ENCODE data around the gene PRRG4.

PRRG4 gene

GRCh38 chr11:32833921-32834320 lies 4.2 kb downstream of the PRRG4 start:
- Histone ChIP-seq H3K36me3 (ENCODE audit: control insufficient read depth in 1 of 2, insufficient read depth in 2 of 2, low read depth in 1 of 2, low read length in 2 of 2) (no peaks in the 10 kb centered on the region), H3K9ac (ENCODE audit: low read length) (no peak overlapping the region), H2BK12ac (ENCODE audit: low read length in 2 of 2) (no peak overlapping the region), H2BK120ac (ENCODE audit: low read depth, low read length) (no peak overlapping the region), H3K14ac (ENCODE audit: low read length in 2 of 2) (no peak overlapping the region), H4K91ac (ENCODE audit: low read length) (no peak overlapping the region), H2AK5ac (ENCODE audit: low read length, severe bottlenecking) (no peak overlapping the region), H4K8ac (ENCODE audit: low read length) (no peak overlapping the region), H3K4me1 (ENCODE audit: control insufficient read depth, insufficient read depth, low read depth, low read length) (peaks cover 9% of the 10 kb centered on the region), H3K4ac (ENCODE audit: low read depth in 1 of 2, low read length in 2 of 2) (no peak overlapping the region), H3K4me2 (ENCODE audit: low read length, poor library complexity, severe bottlenecking) (no peak overlapping the region), H2BK15ac (ENCODE audit: low read depth, poor library complexity, severe bottlenecking) (no peak overlapping the region), H3K4me3 (ENCODE audit: insufficient read depth in 1 of 2, low read depth in 1 of 2, low read length in 2 of 2) (no peak overlapping the region), H3K79me1 (replicated peaks; ENCODE audit: low read length, poor library complexity, severe bottlenecking) (no peaks in the 10 kb centered on the region), H2AFZ (ENCODE audit: low read depth, low read length) (no peak overlapping the region), H3K23ac (ENCODE audit: low read length in 2 of 2) (no peak overlapping the region), H3K9me3 (ENCODE audit: control insufficient read depth, low read length) (no peaks in the 10 kb centered on the region), H3K27me3 (ENCODE audit: control insufficient read depth in 1 of 2, insufficient read depth in 1 of 2, low read length in 2 of 2) (peaks cover 0 to 6% of the 10 kb centered on the region in 2 experiments), H2BK5ac (ENCODE audit: low read depth, low read length, poor library complexity, severe bottlenecking) (no peak overlapping the region), H3K18ac (ENCODE audit: low read depth in 1 of 2, low read length in 2 of 2) (no peak overlapping the region), H3K27ac (ENCODE audit: low read length, poor library complexity, severe bottlenecking) (no peak overlapping the region)
- 82% methylated on average over 1 of the region's 1 CpG for WGBS
- no peak for DNase-seq

GRCh38 chr11:32836946-32837345 lies 7.2 kb downstream of the PRRG4 start:
- H3K4me3 ChIP-seq (ENCODE audit: insufficient read depth in 1 of 2, low read depth in 1 of 2, low read length in 2 of 2) = no peak overlapping the region
- H3K79me1 ChIP-seq (replicated peaks; ENCODE audit: low read length, poor library complexity, severe bottlenecking) = no peaks in the 10 kb centered on the region
- DNase-seq = no peak
- WGBS = 100% methylated on average over 1 of the region's 2 CpGs
- H3K4me1 ChIP-seq (ENCODE audit: control insufficient read depth, insufficient read depth, low read depth, low read length) = no peaks in the 10 kb centered on the region
- no peak overlapping the region for H3K4ac ChIP-seq (ENCODE audit: low read depth in 1 of 2, low read length in 2 of 2)
- no peaks in the 10 kb centered on the region for H3K36me3 ChIP-seq (ENCODE audit: control insufficient read depth in 1 of 2, insufficient read depth in 2 of 2, low read depth in 1 of 2, low read length in 2 of 2)
- no peak overlapping the region for H3K18ac ChIP-seq (ENCODE audit: low read depth in 1 of 2, low read length in 2 of 2)
- no peak overlapping the region for H2AFZ ChIP-seq (ENCODE audit: low read depth, low read length)
- H3K4me2 ChIP-seq (ENCODE audit: low read length, poor library complexity, severe bottlenecking) = no peak overlapping the region
- no peak overlapping the region for H3K14ac ChIP-seq (ENCODE audit: low read length in 2 of 2)
- H3K27me3 ChIP-seq (ENCODE audit: control insufficient read depth in 1 of 2, insufficient read depth in 1 of 2, low read length in 2 of 2) = no peaks in the 10 kb centered on the region
- H2BK120ac ChIP-seq (ENCODE audit: low read depth, low read length) = no peak overlapping the region
- H2AK5ac ChIP-seq (ENCODE audit: low read length, severe bottlenecking) = no peak overlapping the region
- no peaks in the 10 kb centered on the region for H3K9me3 ChIP-seq (ENCODE audit: control insufficient read depth, low read length)
- no peak overlapping the region for H2BK5ac ChIP-seq (ENCODE audit: low read depth, low read length, poor library complexity, severe bottlenecking)
- no peak overlapping the region for H4K8ac ChIP-seq (ENCODE audit: low read length)
- no peak overlapping the region for H2BK12ac ChIP-seq (ENCODE audit: low read length in 2 of 2)
- no peak overlapping the region for H4K91ac ChIP-seq (ENCODE audit: low read length)
- no peak overlapping the region for H2BK15ac ChIP-seq (ENCODE audit: low read depth, poor library complexity, severe bottlenecking)
- H3K23ac ChIP-seq (ENCODE audit: low read length in 2 of 2) = no peak overlapping the region
- no peak overlapping the region for H3K27ac ChIP-seq (ENCODE audit: low read length, poor library complexity, severe bottlenecking)
- H3K9ac ChIP-seq (ENCODE audit: low read length) = no peak overlapping the region

DNA sequence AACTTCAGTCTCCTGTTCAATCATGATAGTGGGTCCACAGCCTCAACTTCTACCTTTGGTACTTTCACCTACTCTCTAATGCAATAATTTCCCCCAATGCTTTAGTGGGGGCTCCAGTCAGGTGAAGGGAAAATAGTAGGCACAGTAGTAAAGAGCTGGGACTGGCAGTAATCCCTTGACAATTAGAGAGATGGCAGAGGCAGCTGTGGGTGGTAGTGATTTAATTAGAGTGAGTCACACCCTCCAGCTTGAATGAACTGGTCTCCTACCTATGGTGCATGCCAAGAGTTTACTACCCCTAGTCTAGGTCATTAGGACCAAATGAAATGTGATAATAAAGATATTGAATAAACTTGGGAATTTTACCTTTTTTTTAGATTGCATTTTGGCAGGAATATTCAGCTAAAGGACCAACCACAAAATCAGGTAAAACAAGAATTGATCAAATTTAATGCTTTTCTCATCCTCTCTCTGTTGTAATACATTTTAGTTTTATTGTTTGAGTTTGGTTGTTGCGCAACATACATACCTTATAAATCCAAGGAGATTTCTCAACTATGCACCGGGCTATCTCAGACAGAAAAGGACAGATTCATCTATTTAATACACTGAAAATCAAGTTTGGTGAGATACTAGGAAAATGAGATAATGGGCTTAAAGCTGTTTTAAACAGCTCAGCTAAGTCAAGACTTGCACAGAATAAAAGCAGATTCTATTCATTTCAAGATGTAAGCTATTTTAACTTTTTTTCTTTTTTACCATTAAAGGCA lies 9.0 kb downstream of the PRRG4 start:
- Histone ChIP-seq H3K4ac (ENCODE audit: low read depth in 1 of 2, low read length in 2 of 2) (no peak overlapping the region), H2BK15ac (ENCODE audit: low read depth, poor library complexity, severe bottlenecking) (no peak overlapping the region), H2BK120ac (ENCODE audit: low read depth, low read length) (no peak overlapping the region), H3K14ac (ENCODE audit: low read length in 2 of 2) (no peak overlapping the region), H3K9ac (ENCODE audit: low read length) (no peak overlapping the region), H2BK12ac (ENCODE audit: low read length in 2 of 2) (no peak overlapping the region), H4K91ac (ENCODE audit: low read length) (no peak overlapping the region), H3K18ac (ENCODE audit: low read depth in 1 of 2, low read length in 2 of 2) (no peak overlapping the region), H3K4me1 (ENCODE audit: control insufficient read depth, insufficient read depth, low read depth, low read length) (no peaks in the 10 kb centered on the region), H3K4me2 (ENCODE audit: low read length, poor library complexity, severe bottlenecking) (no peak overlapping the region), H2BK5ac (ENCODE audit: low read depth, low read length, poor library complexity, severe bottlenecking) (no peak overlapping the region), H3K4me3 (ENCODE audit: insufficient read depth in 1 of 2, low read depth in 1 of 2, low read length in 2 of 2) (no peak overlapping the region), H3K9me3 (ENCODE audit: control insufficient read depth, low read length) (no peaks in the 10 kb centered on the region), H3K79me1 (replicated peaks; ENCODE audit: low read length, poor library complexity, severe bottlenecking) (no peaks in the 10 kb centered on the region), H3K23ac (ENCODE audit: low read length in 2 of 2) (no peak overlapping the region), H4K8ac (ENCODE audit: low read length) (no peak overlapping the region), H3K36me3 (ENCODE audit: control insufficient read depth in 1 of 2, insufficient read depth in 2 of 2, low read depth in 1 of 2, low read length in 2 of 2) (no peaks in the 10 kb centered on the region), H3K27me3 (ENCODE audit: control insufficient read depth in 1 of 2, insufficient read depth in 1 of 2, low read length in 2 of 2) (no peaks in the 10 kb centered on the region), H2AFZ (ENCODE audit: low read depth, low read length) (no peak overlapping the region), H3K27ac (ENCODE audit: low read length, poor library complexity, severe bottlenecking) (no peak overlapping the region), H2AK5ac (ENCODE audit: low read length, severe bottlenecking) (no peak overlapping the region)
- no peak for DNase-seq
- WGBS = no CpG with 5 or more reads among the region's 2 CpGs

- Histone ChIP-seq H2BK120ac (ENCODE audit: low read depth, low read length) (no peak overlapping the region), H3K4me1 (ENCODE audit: control insufficient read depth, insufficient read depth, low read depth, low read length) (no peaks in the 10 kb centered on the region), H3K79me1 (replicated peaks; ENCODE audit: low read length, poor library complexity, severe bottlenecking) (no peaks in the 10 kb centered on the region), H3K4me2 (ENCODE audit: low read length, poor library complexity, severe bottlenecking) (no peak overlapping the region), H3K4ac (ENCODE audit: low read depth in 1 of 2, low read length in 2 of 2) (no peak overlapping the region), H3K18ac (ENCODE audit: low read depth in 1 of 2, low read length in 2 of 2) (no peak overlapping the region), H2AK5ac (ENCODE audit: low read length, severe bottlenecking) (no peak overlapping the region), H3K27me3 (ENCODE audit: control insufficient read depth in 1 of 2, insufficient read depth in 1 of 2, low read length in 2 of 2) (no peaks in the 10 kb centered on the region), H4K8ac (ENCODE audit: low read length) (no peak overlapping the region), H3K14ac (ENCODE audit: low read length in 2 of 2) (no peak overlapping the region), H3K23ac (ENCODE audit: low read length in 2 of 2) (no peak overlapping the region), H3K9me3 (ENCODE audit: control insufficient read depth, low read length) (no peaks in the 10 kb centered on the region), H2AFZ (ENCODE audit: low read depth, low read length) (no peak overlapping the region), H3K9ac (ENCODE audit: low read length) (no peak overlapping the region), H3K4me3 (ENCODE audit: insufficient read depth in 1 of 2, low read depth in 1 of 2, low read length in 2 of 2) (no peak overlapping the region), H2BK12ac (ENCODE audit: low read length in 2 of 2) (no peak overlapping the region), H2BK15ac (ENCODE audit: low read depth, poor library complexity, severe bottlenecking) (no peak overlapping the region), H3K27ac (ENCODE audit: low read length, poor library complexity, severe bottlenecking) (no peak overlapping the region), H4K91ac (ENCODE audit: low read length) (no peak overlapping the region), H2BK5ac (ENCODE audit: low read depth, low read length, poor library complexity, severe bottlenecking) (no peak overlapping the region), H3K36me3 (ENCODE audit: control insufficient read depth in 1 of 2, insufficient read depth in 2 of 2, low read depth in 1 of 2, low read length in 2 of 2) (no peaks in the 10 kb centered on the region)
- 67% methylated on average over 1 of the region's 2 CpGs for WGBS
- DNase-seq = no peak
These were observed 9.6 kb downstream of the PRRG4 start for GRCh38 chr11:32839308-32839707.
